IMR-90 (cell line): ENCODE measurements around the gene LILRA6. TPM values are rescaled to one million over a fixed set of nuclear protein-coding genes. Genes with fewer than 3 reads are reported as not detected.

Source experiments
- ATAC-seq: fragments of 200-7000 bp; cut with Tn5 transposase; 2 replicates; pipeline ENCODE4 v1.9.1; 2020; ENCODE audit warnings: low read depth, mild to moderate bottlenecking, moderate library complexity
- BruUV-seq: library from RNA; stranded (reverse); fragments of 400-500 nt; replicated peaks from 2 replicates; lab custom pipeline; 2021; lab: Mats Ljungman, UMichigan
- CTCF ChIA-PET: fragments of 300-600 bp; formaldehyde crosslinking; extraction: SDS; loops from one replicate; lab custom pipeline; 2021; ENCODE audit warnings: antibody characterized with exemption; lab: Yijun Ruan, JAX
- POLR2A ChIA-PET: fragments of 300-600 bp; sonication (Branson Sonifier 250); formaldehyde crosslinking; loops from one replicate; lab custom pipeline; 2022; ENCODE audit warnings: antibody characterized with exemption; ENCODE audit not compliant: unreplicated experiment; lab: Charles Lee
- DNase-seq: peaks from one replicate; pipeline ENCODE4 v3.0.0; 2013
- H2AFZ ChIP-seq: replicated peaks from 2 replicates; pipeline ENCODE3; 2013; ENCODE audit warnings: low read length, mild to moderate bottlenecking; ENCODE audit not compliant: poor library complexity
- H2AK5ac ChIP-seq: 2 replicates; pipeline ENCODE4 v1.6.1; 2013; ENCODE audit warnings: low read depth, low read length, inconsistent platforms
- H2AK9ac ChIP-seq: replicated peaks from 2 replicates; pipeline ENCODE3; 2013; ENCODE audit warnings: mild to moderate bottlenecking, low read depth, low read length, moderate library complexity; ENCODE audit not compliant: poor library complexity
- H2BK120ac ChIP-seq: 2 replicates; pipeline ENCODE4 v1.6.1; 2013; ENCODE audit warnings: low read depth, low read length, inconsistent platforms
- H2BK15ac ChIP-seq: 3 replicates; pipeline ENCODE4 v1.6.1; 2013; ENCODE audit warnings: low read depth, low read length, inconsistent platforms
- H2BK20ac ChIP-seq: 2 replicates; pipeline ENCODE4 v1.6.1; 2013; ENCODE audit warnings: low read depth, mild to moderate bottlenecking, inconsistent platforms, low read length, moderate library complexity
- H2BK5ac ChIP-seq: 2 replicates; pipeline ENCODE4 v1.6.1; 2013; ENCODE audit warnings: mild to moderate bottlenecking, low read depth, low read length, inconsistent platforms; ENCODE audit not compliant: poor library complexity, severe bottlenecking
- H3K14ac ChIP-seq: replicated peaks from 2 replicates; pipeline ENCODE4 v1.6.1; 2013; ENCODE audit warnings: low read depth, low read length, inconsistent platforms
- H3K18ac ChIP-seq: 2 replicates; pipeline ENCODE4 v1.6.1; 2013; ENCODE audit warnings: low read depth, low read length, control low read depth
- H3K23ac ChIP-seq: 2 replicates; pipeline ENCODE4 v1.6.1; 2013; ENCODE audit warnings: low read depth, low read length, inconsistent platforms
- H3K27ac ChIP-seq: 2 replicates; pipeline ENCODE4 v1.5.1; 2013; ENCODE audit warnings: mild to moderate bottlenecking, control low read depth, low read length; ENCODE audit not compliant: insufficient read depth
- H3K27me3 ChIP-seq: 2 replicates; pipeline ENCODE4 v1.6.1; 2013; ENCODE audit warnings: low read length; ENCODE audit not compliant: control insufficient read depth, insufficient read depth
- H3K36me3 ChIP-seq: 2 replicates; pipeline ENCODE4 v1.6.1; 2013; ENCODE audit warnings: low read length, mixed read lengths; ENCODE audit not compliant: control insufficient read depth, insufficient read depth
- H3K4ac ChIP-seq: 2 replicates; pipeline ENCODE4 v1.6.1; 2013; ENCODE audit warnings: low read depth, low read length, inconsistent platforms
- H3K4me1 ChIP-seq: 2 replicates; pipeline ENCODE4 v1.6.1; 2013; ENCODE audit warnings: low read length, mixed read lengths; ENCODE audit not compliant: control insufficient read depth, insufficient read depth
- H3K4me2 ChIP-seq: 2 replicates; pipeline ENCODE4 v1.6.1; 2013; ENCODE audit warnings: low read depth, mild to moderate bottlenecking, control low read depth, low read length, moderate library complexity
- H3K4me3 ChIP-seq: 2 replicates; pipeline ENCODE4 v1.5.1; 2013; ENCODE audit warnings: low read depth, mild to moderate bottlenecking, control low read depth, low read length, moderate library complexity; ENCODE audit not compliant: insufficient read depth
- H3K56ac ChIP-seq: 2 replicates; pipeline ENCODE4 v1.6.1; 2013; ENCODE audit warnings: low read length, inconsistent platforms; ENCODE audit not compliant: insufficient read depth; ENCODE audit errors: extremely low read depth
- H3K79me1 ChIP-seq, 2 experiments: 2 replicates each; pipeline ENCODE4 v1.6.1; 2013; ENCODE audit warnings: low read length in 2 of 2, inconsistent platforms in 1 of 2, low read depth in 1 of 2
- H3K9ac ChIP-seq: 2 replicates; pipeline ENCODE4 v1.6.1; 2013; ENCODE audit warnings: low read depth, low read length, control low read depth
- H3K9me1 ChIP-seq: 2 replicates; pipeline ENCODE4 v1.6.1; 2013; ENCODE audit warnings: low read length, inconsistent platforms; ENCODE audit not compliant: insufficient read depth
- H3K9me3 ChIP-seq: 2 replicates; pipeline ENCODE4 v1.6.1; 2013; ENCODE audit warnings: low read length; ENCODE audit not compliant: control insufficient read depth, insufficient read depth
- H4K20me1 ChIP-seq: 2 replicates; pipeline ENCODE4 v1.6.1; 2013; ENCODE audit warnings: low read length, inconsistent platforms; ENCODE audit not compliant: insufficient read depth
- H4K5ac ChIP-seq: 2 replicates; pipeline ENCODE4 v1.6.1; 2013; ENCODE audit warnings: mild to moderate bottlenecking, low read depth, low read length, control low read depth
- H4K8ac ChIP-seq, 2 experiments: 2 replicates each; pipeline ENCODE4 v1.6.1; 2013; ENCODE audit warnings: low read depth in 2 of 2, low read length in 2 of 2, control low read depth in 1 of 2, inconsistent platforms in 1 of 2
- H4K91ac ChIP-seq: 2 replicates; pipeline ENCODE4 v1.6.1; 2013; ENCODE audit warnings: low read depth, low read length, inconsistent platforms; ENCODE audit not compliant: insufficient read depth
- CEBPB ChIP-seq: IDR thresholded peaks from 2 replicates; pipeline ENCODE4 v1.6.1; 2012; ENCODE audit warnings: low read depth, low read length, improper control_type of control experiment
- CHD1 ChIP-seq: IDR thresholded peaks from 2 replicates; pipeline ENCODE4 v1.6.1; 2012; ENCODE audit warnings: low read depth, low read length, improper control_type of control experiment
- FOS ChIP-seq: fragments of 150-350 bp; IDR thresholded peaks from 2 replicates; pipeline ENCODE4 v1.6.1; 2016; ENCODE audit warnings: low read depth, low read length
- MAFK ChIP-seq: IDR thresholded peaks from 2 replicates; pipeline ENCODE4 v1.6.1; 2012; ENCODE audit warnings: low read depth, low read length, improper control_type of control experiment
- MXI1 ChIP-seq: IDR thresholded peaks from 2 replicates; pipeline ENCODE4 v1.6.1; 2012; ENCODE audit warnings: low read depth, mild to moderate bottlenecking, low read length, moderate library complexity, borderline replicate concordance
- WGBS, 2 experiments: methylation state at CpG; one replicate each; pipeline versions ENCODE4 v1.1.5 to v1.1.7; 2013; ENCODE audit warnings: missing lambda C conversion rate in 2 of 2; ENCODE audit not compliant: insufficient read length in 1 of 2; ENCODE audit errors: extremely low coverage in 2 of 2; 5-methylcytosine and 5-hydroxymethylcytosine counted together
- dilution Hi-C: fragments of 300-500 bp; cut with HindIII; formaldehyde crosslinking; loops from one replicate; pipeline ENCODE4 v1.14.3; 2018; ENCODE audit warnings: low sequenced_read_pairs; ENCODE audit not compliant: unreplicated experiment
- in situ Hi-C: fragments of 300-500 bp; cut with MboI; formaldehyde crosslinking; loops from 3 replicates; pipeline ENCODE4 v1.14.3; 2019; ENCODE audit warnings: low sequenced_read_pairs, inconsistent platforms, mixed read lengths
- intact Hi-C: fragments of 100-400 bp; cut with micrococcal nuclease; formaldehyde crosslinking; loops from 2 replicates; pipeline ENCODE4 v1.10.0; 2022
- polyA plus RNA-seq, 3 experiments: library from polyadenylated mRNA; depleted of rRNA; stranded (reverse); fragments of >200 nt; gene quantifications; 2 replicates each; pipeline ENCODE4 v1.2.3, GENCODE V29; 2012; ENCODE audit warnings: low replicate concordance in 1 of 3
- total RNA-seq: library from RNA; depleted of rRNA; stranded (reverse); fragments of >200 nt; gene quantifications from 2 replicates; pipeline ENCODE4 v1.2.3, GENCODE V29; 2012

The LILRA6 gene
- total and polyA plus RNA-seq, 2 of the 4 experiments (the other 2 are of a cell fraction): not detected

- BruUV-seq: no TSS peak
- CTCF ChIA-PET: no interaction called here
- peak overlapping the region; percentile 49 for H3K27ac ChIP-seq
Observed at GRCh38 chr19:54191811-54192453, 50.7 kb downstream of the LILRA6 start.

More at GRCh38 chr19:54191811-54192453, 50.7 kb downstream of the LILRA6 start:
- Histone ChIP-seq H3K56ac (peak overlapping the region; percentile 16; the same call in 1 of the 2 replicates), H3K14ac (peak overlapping the region; percentile 50), H2AK9ac (peak overlapping the region; percentile 77), H3K36me3 (peaks cover 7% of the 10 kb centered on the region), H3K23ac (peak overlapping the region; percentile 29; the same call in 1 of the 2 replicates), H2BK20ac (no peak overlapping the region), H2BK120ac (no peak overlapping the region), H3K9ac (peak overlapping the region; percentile 80), H3K18ac (no peak overlapping the region), H4K91ac (no peak overlapping the region; the same call in 1 of the 2 replicates), H3K9me1 (no peaks in the 10 kb centered on the region), H3K4me1 (peaks cover 5% of the 10 kb centered on the region), H2BK5ac (peak overlapping the region; percentile 47), H4K5ac (no peak overlapping the region), H3K27me3 (no peaks in the 10 kb centered on the region), H3K9me3 (no peaks in the 10 kb centered on the region), H4K8ac (peak overlapping the region in 1 of 2 experiments; percentile 50; a peak in 1 of 4 replicates), H3K4me3 (peak overlapping the region; percentile 68), H2AFZ (peak overlapping the region; percentile 96), H3K79me1 (peaks cover 21 to 36% of the 10 kb centered on the region in 2 experiments; a peak in 3 of 4 replicates), H2BK15ac (no peak overlapping the region), H2AK5ac (0 out of 2 replicates have a peak overlapping the region, but pooled peaks have one; percentile 43), H3K4ac (peak overlapping the region; percentile 25), H4K20me1 (peaks cover 16% of the 10 kb centered on the region), H3K4me2 (peak overlapping the region; percentile 86)
- ATAC-seq (no peak), DNase-seq (no peak)
- POLR2A ChIA-PET: interaction anchor here (2.3 kb wide), 1 partner anchor 9 kb away, joined by 10 read pairs; the partner anchor contains the start of gene RPS9
- intact Hi-C loops (loop anchor here (2.0 kb wide), 1 partner anchor 19 kb away; no protein-coding TSS in a partner anchor), in situ Hi-C loops (no loop called here), dilution Hi-C loops (no loop called here)
- TF ChIP-seq FOS (no peak), MAFK (no peak), CHD1 (no peak), CEBPB (no peak), MXI1 (no peak; the same call in 1 of the 2 replicates)
- 40% methylated on average over 1 of the region's 19 CpGs; no CpG with 5 or more reads in 1 of the 2 experiments for WGBS, 2 experiments
